ENCODE measurements around the gene ERC2. TPM values are rescaled to one million over a fixed set of nuclear protein-coding genes. Genes with fewer than 3 reads are reported as not detected.

The ERC2 gene
- total RNA-seq, 1 experiment from 2014 or later, result 0.47 TPM

DNA sequence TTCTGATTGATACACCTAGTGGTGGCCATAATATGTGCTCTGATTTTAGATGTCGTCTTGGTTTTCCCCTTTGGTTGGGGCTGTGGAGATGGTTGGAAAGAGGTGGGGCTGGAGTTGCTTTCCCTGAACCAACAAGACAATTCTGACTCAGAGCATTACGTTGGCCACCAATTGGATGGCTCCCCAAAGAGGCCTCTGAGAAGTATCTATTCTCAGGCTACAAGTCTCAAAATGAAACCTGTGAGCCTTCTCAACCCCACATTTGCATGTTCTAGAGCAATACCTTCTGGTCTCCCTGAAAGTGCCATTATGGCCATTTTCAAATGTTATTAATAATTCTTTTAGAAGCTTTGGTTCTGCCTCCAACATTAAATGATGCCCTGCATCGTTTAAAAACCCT lies 792.8 kb downstream of the ERC2 start:
- no peak for DNase-seq (ENCODE audit: extremely low read depth, low read depth)

DNA sequence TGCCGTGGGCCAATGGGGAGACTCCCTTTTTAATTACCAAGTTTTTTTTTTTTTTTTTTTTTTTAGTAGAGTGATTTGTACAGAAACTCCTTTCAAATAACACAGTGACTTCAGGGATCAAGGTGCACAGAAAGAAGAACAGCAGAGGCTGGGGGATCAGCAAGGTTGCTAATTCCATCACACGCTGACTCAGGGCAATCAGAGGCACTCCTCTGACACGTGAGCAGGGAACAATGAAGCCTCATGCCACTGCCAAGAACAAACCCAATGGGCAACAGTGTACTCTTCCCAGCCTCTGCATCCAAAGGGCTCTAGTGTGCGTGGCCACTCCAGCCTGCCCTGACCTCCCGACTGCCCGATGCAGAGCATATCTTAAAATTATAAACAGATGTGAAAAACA lies 794.5 kb downstream of the ERC2 start:
- DNase-seq (ENCODE audit: extremely low read depth, low read depth), result no peak

DNA sequence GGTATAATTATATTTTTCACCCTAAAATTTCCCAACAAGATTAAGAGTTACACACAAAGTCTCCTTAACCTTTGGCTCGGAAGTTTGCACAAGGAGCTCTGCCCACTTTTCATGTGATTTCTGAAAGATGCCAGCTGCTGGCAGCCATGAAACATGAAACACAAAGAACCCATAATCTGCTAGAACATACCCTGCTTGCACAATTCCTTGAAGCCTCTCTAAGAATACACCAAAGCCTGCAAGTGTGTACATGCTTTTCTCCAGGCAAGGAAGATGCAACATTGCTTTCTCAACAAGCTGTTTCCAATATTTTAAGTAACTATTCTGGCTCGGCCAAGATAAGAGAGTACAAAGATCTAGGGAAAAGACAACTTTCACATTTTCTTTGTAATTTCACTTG lies 799.1 kb downstream of the ERC2 start:
- DNase-seq (ENCODE audit: extremely low read depth, low read depth), result no peak

- DNase-seq (ENCODE audit: extremely low read depth, low read depth), result no peak
These were observed 799.9 kb downstream of the ERC2 start for GRCh38 chr3:55668359-55668758.

GRCh38 chr3:55664387-55664786 lies 803.9 kb downstream of the ERC2 start:
- DNase-seq (ENCODE audit: extremely low read depth, low read depth), result no peak

DNA sequence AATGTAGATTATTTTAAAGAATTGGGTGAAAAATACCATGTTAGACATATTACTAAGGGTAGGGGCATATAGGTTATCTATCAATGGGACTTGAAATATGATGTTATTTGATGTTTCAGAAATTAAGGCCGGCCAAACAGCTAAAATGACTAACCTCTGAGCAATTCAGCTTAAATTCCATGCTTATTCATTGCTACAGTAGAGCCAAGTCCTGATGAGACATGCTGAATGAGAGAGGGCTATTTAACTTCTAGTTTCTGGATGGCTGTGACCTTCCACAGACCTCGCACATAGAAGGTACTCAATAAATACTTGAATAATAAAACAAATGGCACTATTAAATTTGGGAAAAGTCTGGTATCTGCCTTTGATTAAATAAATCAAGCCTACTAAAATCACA lies 805.6 kb downstream of the ERC2 start:
- no peak for DNase-seq (ENCODE audit: extremely low read depth, low read depth)

DNA sequence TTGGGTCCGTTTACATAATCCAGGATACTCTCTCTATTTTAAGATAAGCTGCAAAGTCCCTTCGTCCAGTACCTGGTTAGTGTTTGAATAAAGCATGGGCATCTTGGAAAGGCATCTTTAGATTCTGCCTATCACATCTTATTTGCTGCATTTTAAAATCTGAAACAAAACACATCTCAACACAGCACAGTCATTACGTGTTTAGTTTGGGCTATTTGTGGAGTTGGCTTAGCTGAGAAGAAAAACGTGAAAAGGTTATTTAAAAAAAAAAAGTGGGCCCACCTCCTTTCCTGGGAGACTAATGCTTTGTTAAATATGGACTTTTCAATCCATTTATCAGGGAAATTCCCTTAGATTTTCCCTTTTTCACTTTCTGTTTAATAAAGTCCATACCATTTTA lies 806.7 kb downstream of the ERC2 start:
- no peak for DNase-seq (ENCODE audit: extremely low read depth, low read depth)

- no peak for DNase-seq (ENCODE audit: extremely low read depth, low read depth)
These were observed 807.1 kb downstream of the ERC2 start for GRCh38 chr3:55661141-55661540.

DNA sequence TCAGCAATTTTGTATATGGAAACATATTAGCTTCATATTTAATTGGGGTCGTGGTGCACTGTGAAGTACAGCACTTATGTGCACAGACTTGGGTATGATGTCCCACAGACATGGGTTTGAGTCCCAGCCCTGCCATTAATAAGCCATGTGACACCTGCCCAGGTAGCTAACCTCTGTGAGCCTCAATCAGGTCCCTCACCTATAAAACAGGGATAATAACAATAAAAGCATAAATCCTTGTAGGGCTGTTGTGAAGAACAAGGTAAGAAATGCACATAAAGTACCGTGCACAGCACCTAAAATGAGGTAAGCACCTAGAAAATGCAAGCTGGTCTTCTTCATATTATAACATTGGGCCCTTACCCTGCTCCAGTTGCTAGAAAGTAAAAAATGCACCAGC lies 807.6 kb downstream of the ERC2 start:
- DNase-seq (ENCODE audit: extremely low read depth, low read depth), result no peak

GRCh38 chr3:55659701-55660100 lies 808.6 kb downstream of the ERC2 start:
- no peak for DNase-seq (ENCODE audit: extremely low read depth, low read depth)

DNA sequence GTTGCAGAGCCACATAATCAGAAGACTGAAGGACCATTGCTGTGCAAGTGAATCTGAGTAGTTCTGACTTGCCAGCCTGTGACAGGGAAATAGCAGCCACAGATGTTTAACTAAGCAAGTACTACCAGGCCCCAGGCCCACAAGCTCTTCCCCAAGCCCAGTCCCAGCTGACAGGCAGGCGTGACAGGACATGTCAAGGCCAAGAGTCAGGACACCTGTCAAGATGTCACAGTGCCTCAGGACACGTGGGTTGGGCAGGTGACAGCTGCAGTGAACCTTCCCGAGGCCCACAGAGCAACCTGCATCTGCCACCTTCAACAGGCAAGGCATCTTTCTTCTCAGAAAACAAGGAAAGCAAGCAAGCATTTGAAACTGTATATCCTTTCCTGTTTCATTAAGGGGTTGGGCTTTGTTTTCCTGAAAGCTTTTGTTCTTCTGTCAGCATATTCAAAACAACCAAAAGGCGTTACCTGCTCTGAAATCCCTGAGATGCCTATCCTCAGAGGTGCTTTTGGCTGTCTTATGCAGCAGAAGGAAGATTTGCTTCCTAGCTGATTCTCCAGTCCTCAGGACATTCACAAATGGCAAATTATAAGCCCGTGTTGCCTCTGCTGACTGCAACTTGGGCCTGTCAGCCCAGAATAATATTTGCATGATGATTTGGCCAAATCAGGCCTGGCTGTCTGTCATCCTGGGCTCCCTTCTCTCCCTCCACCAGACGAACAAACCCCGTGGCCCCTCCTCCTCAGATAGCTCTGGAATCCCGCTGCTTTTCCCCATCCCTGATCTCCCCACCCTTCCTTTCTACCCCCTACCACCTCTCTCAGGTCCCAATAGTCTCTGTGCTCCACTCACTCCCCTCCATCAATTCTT lies 809.3 kb downstream of the ERC2 start:
- DNase-seq (ENCODE audit: extremely low read depth, low read depth), result no peak

DNA sequence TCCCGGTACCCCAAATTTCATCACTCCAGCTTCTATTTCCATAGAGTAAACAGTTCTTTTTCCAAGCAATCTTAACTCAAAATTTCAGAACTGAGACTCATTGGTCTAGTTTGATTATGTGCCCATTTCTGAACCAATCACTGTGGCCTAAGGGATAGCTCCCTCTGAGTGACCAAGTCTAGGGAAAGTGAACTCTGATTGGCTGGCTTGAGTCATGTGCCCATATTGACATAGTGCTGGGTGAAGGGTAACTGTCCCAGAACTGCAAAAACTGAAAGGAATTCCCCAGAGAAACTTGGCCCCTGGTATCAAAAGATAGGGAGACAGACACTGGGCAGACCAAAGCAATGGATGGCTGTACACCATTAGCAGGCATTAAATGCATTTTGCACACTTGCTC lies 810.0 kb downstream of the ERC2 start:
- no peak for DNase-seq (ENCODE audit: extremely low read depth, low read depth)

DNA sequence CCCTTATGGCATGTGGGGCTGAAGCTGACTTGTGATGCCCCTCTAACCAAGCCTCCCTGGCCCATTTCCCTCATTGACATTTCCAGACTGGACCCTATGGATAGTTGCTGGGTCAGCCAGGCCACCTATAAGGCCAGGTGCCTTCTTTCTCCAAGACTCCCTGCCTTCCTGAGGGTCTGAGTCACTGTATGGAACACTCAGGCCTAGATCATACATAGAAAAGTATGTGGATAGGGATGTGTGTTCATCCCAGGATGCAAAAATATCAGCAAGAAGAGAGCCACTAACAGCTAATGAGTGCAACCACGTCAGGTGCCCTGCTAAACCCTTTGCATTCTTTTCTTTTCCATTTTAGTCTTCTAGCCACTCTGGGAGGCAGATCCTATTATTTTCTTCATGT lies 812.7 kb downstream of the ERC2 start:
- DNase-seq (ENCODE audit: extremely low read depth, low read depth), result no peak

- DNase-seq (ENCODE audit: extremely low read depth, low read depth), result no peak
These were observed 814.0 kb downstream of the ERC2 start for GRCh38 chr3:55654123-55654760.

DNA sequence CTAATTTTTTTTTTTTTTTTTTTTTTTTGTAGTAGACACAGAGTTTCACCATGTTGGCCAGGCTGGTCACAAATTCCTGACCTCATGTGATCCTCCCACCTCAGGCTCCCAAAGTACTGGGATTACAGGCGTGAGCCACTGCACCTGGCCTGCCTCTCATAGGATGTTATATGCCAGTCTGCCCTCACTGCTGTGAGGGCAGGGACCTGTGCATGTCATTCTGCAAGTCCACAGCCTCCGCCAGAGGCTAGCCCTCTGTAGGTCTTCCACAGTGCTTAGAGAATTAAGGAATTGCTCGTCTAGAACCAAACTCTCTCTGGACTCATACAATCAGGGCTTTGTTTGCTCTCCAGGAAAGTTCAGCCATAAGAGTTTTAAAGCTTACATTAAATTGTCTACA lies 817.3 kb downstream of the ERC2 start:
- no peak for DNase-seq (ENCODE audit: extremely low read depth, low read depth)

- no peak for DNase-seq (ENCODE audit: extremely low read depth, low read depth)
These were observed 818.3 kb downstream of the ERC2 start for GRCh38 chr3:55650011-55650410.

- no peak for DNase-seq (ENCODE audit: extremely low read depth, low read depth)
These were observed 818.7 kb downstream of the ERC2 start for GRCh38 chr3:55649554-55649953.

DNA sequence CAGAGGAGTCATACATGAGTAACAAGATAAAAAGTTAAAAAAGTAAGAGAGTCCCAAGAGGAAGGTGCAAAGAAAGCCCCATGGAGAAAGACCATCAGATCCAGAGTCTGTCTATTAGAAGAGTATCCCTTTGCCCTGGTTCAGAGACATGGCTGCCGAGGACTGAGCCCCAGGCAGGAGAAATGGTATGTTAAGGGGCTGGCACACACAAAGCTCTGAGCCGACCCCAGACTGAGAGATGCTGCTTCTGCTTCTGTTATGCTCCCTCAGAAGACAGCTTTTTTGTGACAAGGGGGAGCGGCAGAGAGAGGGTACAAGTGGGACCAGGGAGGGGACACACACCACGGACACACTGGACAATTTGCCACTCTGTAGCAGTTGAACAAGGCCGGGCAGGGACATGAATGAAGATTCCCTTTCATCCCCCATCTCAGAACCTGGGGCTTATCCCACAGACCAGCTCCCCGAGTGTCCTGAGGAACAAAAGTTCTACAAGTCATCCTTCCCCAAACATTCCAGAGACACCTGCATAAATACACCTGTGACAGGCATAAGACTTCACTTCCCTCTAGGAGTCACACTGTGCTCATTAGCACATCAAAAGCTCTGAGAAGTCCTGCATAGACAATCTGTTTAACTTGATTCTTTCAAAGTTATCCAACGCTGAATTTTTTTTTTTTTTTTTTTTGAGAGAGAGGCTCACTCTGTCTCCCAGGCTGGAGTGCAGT lies 819.5 kb downstream of the ERC2 start:
- DNase-seq (ENCODE audit: extremely low read depth, low read depth), result no peak

DNA sequence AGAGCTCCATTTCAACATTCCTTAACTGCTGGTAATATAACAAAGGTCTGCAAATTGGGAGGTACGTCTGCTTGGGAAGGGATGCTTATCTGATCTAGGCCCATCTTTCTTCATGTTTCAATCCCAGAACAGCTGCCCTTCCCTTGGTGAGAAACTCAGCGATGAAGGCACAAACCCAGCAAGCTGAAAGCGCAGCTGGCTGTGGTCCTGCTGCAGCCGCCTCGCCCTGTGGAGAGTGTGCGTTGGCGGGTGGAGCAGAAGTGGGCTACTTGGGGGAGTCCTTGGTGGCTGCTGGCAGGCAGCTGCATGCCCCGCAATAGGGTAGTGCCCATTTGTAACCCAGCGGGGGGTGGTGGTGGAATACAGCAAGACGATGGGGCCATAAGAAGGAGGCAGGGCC lies 820.6 kb downstream of the ERC2 start:
- no peak for DNase-seq (ENCODE audit: extremely low read depth, low read depth)

GRCh38 chr3:55647063-55647462 lies 821.2 kb downstream of the ERC2 start:
- no peak for DNase-seq (ENCODE audit: extremely low read depth, low read depth)

GRCh38 chr3:55646121-55646520 lies 822.1 kb downstream of the ERC2 start:
- DNase-seq (ENCODE audit: extremely low read depth, low read depth), result no peak

- no peak for DNase-seq (ENCODE audit: extremely low read depth, low read depth)
These were observed 822.8 kb downstream of the ERC2 start for GRCh38 chr3:55645422-55645821.
